Lower lobe of right lung (tissue), 2 donors: ENCODE results near the gene CHD6. TPM values are rescaled to one million over a fixed set of nuclear protein-coding genes. Genes with fewer than 3 reads are reported as not detected.

Source experiments
- ATAC-seq, 2 donors: fragments of 200-7000 bp; cut with Tn5 transposase; one replicate each; pipeline ENCODE4 v1.9.1; 2020 to 2022; ENCODE audit warnings: mild to moderate bottlenecking in 2 of 2, moderate library complexity in 2 of 2
- DNase-seq: peaks from one replicate; pipeline ENCODE4 v3.0.0-alpha.2; 2020
- H3K27ac ChIP-seq: fragments of 200-600 bp; one replicate; pipeline ENCODE4 v1.8.0; 2022
- H3K27me3 ChIP-seq: fragments of 200-600 bp; one replicate; pipeline ENCODE4 v1.8.0; 2022; ENCODE audit warnings: low read depth
- H3K36me3 ChIP-seq: fragments of 200-600 bp; one replicate; pipeline ENCODE4 v1.8.0; 2022; ENCODE audit warnings: mild to moderate bottlenecking
- H3K4me1 ChIP-seq: fragments of 200-600 bp; one replicate; pipeline ENCODE4 v1.8.0; 2022
- H3K4me3 ChIP-seq: fragments of 200-600 bp; one replicate; pipeline ENCODE4 v1.8.0; 2022; ENCODE audit warnings: mild to moderate bottlenecking
- H3K9me3 ChIP-seq: fragments of 200-600 bp; one replicate; pipeline ENCODE4 v1.8.0; 2022
- CTCF ChIP-seq: fragments of 200-600 bp; IDR thresholded peaks from one replicate; pipeline ENCODE4 v1.8.0; 2022; ENCODE audit warnings: antibody characterized with exemption, mild to moderate bottlenecking
- intact Hi-C: fragments of 100-400 bp; cut with DNase I; formaldehyde crosslinking; loops from one replicate; pipeline ENCODE4 v1.11.0; 2022
- total RNA-seq: library from RNA; stranded (reverse); fragmentation: NEBNext Ultra II Directional; extraction: Animal tissue kit (Norgen Biotek cat#: 25700); gene quantifications from one replicate; pipeline ENCODE4 v1.2.1, GENCODE V29; 2021
- donor health status: DM: no; HTN: yes; CAD: no; lungs with severe emphysema.

Gene CHD6
- total RNA-seq, 1 donor from 2014 or later: 43.6 TPM

GRCh38 chr20:41454250-41454649 is 163.9 kb downstream of the CHD6 start:
- no peak for TF ChIP-seq CTCF
- DNase-seq: no peak
- no peak for ATAC-seq
- Histone ChIP-seq H3K4me1 (no peaks in the 10 kb centered on the region), H3K4me3 (no peak overlapping the region), H3K27ac (no peak overlapping the region), H3K27me3 (no peaks in the 10 kb centered on the region), H3K36me3 (peaks cover 83% of the 10 kb centered on the region), H3K9me3 (no peaks in the 10 kb centered on the region)
- intact Hi-C loops: no loop called here

- H3K27me3 ChIP-seq: no peaks in the 10 kb centered on the region
- ATAC-seq (no peak), DNase-seq (no peak)
- no peak overlapping the region for H3K27ac ChIP-seq
- no peaks in the 10 kb centered on the region for H3K9me3 ChIP-seq
- no peak overlapping the region for H3K4me3 ChIP-seq
- H3K36me3 ChIP-seq: peaks cover 93% of the 10 kb centered on the region
- TF ChIP-seq CTCF: no peak
- no peaks in the 10 kb centered on the region for H3K4me1 ChIP-seq
- intact Hi-C loops: no loop called here
Observed at GRCh38 chr20:41453010-41453950, 164.9 kb downstream of the CHD6 start.

GRCh38 chr20:41452226-41452625 is 166.0 kb downstream of the CHD6 start:
- Histone ChIP-seq H3K4me3 (no peak overlapping the region), H3K36me3 (peaks cover 100% of the 10 kb centered on the region), H3K4me1 (no peaks in the 10 kb centered on the region), H3K9me3 (no peaks in the 10 kb centered on the region), H3K27ac (no peak overlapping the region), H3K27me3 (no peaks in the 10 kb centered on the region)
- no peak for TF ChIP-seq CTCF
- no peak for ATAC-seq
- intact Hi-C loops: no loop called here
- no peak for DNase-seq

GRCh38 chr20:41447006-41447405 is 171.2 kb downstream of the CHD6 start:
- Histone ChIP-seq H3K27ac (no peak overlapping the region), H3K27me3 (no peaks in the 10 kb centered on the region), H3K36me3 (peaks cover 95% of the 10 kb centered on the region), H3K4me3 (no peak overlapping the region), H3K4me1 (no peaks in the 10 kb centered on the region), H3K9me3 (no peaks in the 10 kb centered on the region)
- intact Hi-C loops: no loop called here
- ATAC-seq (no peak), DNase-seq (no peak)
- no peak for TF ChIP-seq CTCF

GRCh38 chr20:41446456-41446855 is 171.7 kb downstream of the CHD6 start:
- H3K4me3 ChIP-seq: no peak overlapping the region
- no peak for TF ChIP-seq CTCF
- ATAC-seq (no peak), DNase-seq (no peak)
- H3K9me3 ChIP-seq: no peaks in the 10 kb centered on the region
- H3K27ac ChIP-seq: no peak overlapping the region
- intact Hi-C loops: no loop called here
- H3K36me3 ChIP-seq: peaks cover 95% of the 10 kb centered on the region
- H3K4me1 ChIP-seq: no peaks in the 10 kb centered on the region
- no peaks in the 10 kb centered on the region for H3K27me3 ChIP-seq
